C4-2B (cell line): ENCODE data around the gene SPON1.

Experiments used
- CTCF ChIP-seq: fragments of 450-650 bp; conservative IDR thresholded peaks from 2 replicates; pipeline ENCODE4 v1.5.1; 2017; ENCODE audit warnings: mild to moderate bottlenecking
- ZFX ChIP-seq: fragments of 450-650 bp; IDR thresholded peaks from 2 replicates; pipeline ENCODE4 v1.6.1; 2017

GRCh38 chr11:14245444-14245843, 282.9 kb downstream of the SPON1 start:
- TF ChIP-seq CTCF: no peak
- no peak for TF ChIP-seq ZFX
